GM12892 (cell line): ENCODE results near the gene LEMD3.

ENCODE experiments used
- POLR2A ChIP-seq: IDR thresholded peaks from 2 replicates; pipeline ENCODE4 v1.6.1; 2011; ENCODE audit warnings: low read depth, low read length, control low read depth
- POLR2AphosphoS5 ChIP-seq: IDR thresholded peaks from 2 replicates; pipeline ENCODE4 v1.6.1; 2011; ENCODE audit warnings: low read depth, low read length, control low read depth

DNA sequence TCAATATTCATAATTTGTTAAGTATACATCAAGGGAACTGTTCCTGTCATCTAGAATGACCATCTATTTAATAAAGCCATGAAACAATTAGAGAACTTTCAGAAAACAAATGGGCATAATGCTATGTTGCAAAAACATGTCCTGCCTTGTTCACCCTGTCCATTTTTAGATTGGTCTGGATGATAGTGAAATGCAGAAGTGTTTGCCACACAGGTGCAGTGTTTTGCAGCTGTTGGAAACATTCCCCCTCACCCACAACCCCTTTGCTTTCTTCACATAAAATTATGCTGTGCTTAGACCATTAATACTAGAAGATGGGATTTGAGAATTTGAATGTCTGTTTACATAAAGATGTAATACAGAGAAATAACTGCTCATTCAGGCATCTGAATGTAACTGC, 36.5 kb downstream of the LEMD3 start:
- TF ChIP-seq POLR2AphosphoS5 (no peak), POLR2A (no peak)
